ENCODE results near the gene GSN. TPM values are rescaled to one million over a fixed set of nuclear protein-coding genes. Genes with fewer than 3 reads are reported as not detected.
A peak's percentile ranks its signal among the peaks of the same experiment; 100 is the strongest.

The GSN gene
- total and polyA plus RNA-seq, 11 donors: 379 to 2,088 (median 689) TPM

DNA sequence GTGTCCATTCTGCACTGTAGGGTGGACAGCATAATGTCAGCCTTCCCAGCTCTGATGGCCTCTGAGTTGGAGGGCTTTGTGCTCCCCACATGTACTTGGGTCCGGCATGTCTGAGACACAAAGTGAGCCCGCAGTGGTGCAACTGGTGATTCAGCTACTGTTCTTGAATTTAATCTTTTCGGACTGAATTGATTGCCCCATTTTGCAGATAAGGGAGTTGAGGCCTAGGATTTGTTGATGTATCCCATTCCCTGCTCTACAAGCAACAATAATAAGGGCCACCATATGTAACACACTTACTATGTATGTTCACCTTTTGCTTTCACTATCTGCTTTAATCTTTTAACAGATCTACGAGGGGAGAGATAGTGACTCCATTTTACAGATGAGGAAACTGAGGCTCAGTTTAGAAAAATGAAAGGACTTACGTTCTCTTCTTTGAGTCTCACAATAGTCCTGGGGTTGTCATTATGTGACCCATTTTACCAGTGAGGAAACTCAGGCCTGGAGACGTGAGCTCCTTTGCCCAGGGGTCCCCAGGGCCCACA is 4.5 kb downstream of the GSN start:
- H3K36me3 ChIP-seq: peaks cover 0 to 7% (median 0%) of the 10 kb centered on the region in 9 donors
- TF ChIP-seq POLR2A (IDR thresholded peaks at IDR 0.05): no peak
- TF ChIP-seq, protein P1, sequence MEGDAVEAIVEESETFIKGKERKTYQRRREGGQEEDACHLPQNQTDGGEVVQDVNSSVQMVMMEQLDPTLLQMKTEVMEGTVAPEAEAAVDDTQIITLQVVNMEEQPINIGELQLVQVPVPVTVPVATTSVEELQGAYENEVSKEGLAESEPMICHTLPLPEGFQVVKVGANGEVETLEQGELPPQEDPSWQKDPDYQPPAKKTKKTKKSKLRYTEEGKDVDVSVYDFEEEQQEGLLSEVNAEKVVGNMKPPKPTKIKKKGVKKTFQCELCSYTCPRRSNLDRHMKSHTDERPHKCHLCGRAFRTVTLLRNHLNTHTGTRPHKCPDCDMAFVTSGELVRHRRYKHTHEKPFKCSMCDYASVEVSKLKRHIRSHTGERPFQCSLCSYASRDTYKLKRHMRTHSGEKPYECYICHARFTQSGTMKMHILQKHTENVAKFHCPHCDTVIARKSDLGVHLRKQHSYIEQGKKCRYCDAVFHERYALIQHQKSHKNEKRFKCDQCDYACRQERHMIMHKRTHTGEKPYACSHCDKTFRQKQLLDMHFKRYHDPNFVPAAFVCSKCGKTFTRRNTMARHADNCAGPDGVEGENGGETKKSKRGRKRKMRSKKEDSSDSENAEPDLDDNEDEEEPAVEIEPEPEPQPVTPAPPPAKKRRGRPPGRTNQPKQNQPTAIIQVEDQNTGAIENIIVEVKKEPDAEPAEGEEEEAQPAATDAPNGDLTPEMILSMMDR (IDR thresholded peaks at IDR 0.05): no peak
- intact Hi-C loops (cut with DNase I): loop anchor here in 1 of 10 donors (10.0 kb wide), 1 partner anchor 48 kb away; no protein-coding TSS in a partner anchor
- H3K4me1 ChIP-seq: peaks cover 2 to 88% (median 57%) of the 10 kb centered on the region in 12 donors
- no peaks in the 10 kb centered on the region for H3K9me3 ChIP-seq
- ATAC-seq (no peak), DNase-seq (no peak)
- H3K27me3 ChIP-seq: no peaks in the 10 kb centered on the region
- peak overlapping the region in 5 of 12 donors; percentile 3 to 20 (median 11) for H3K4me3 ChIP-seq
- 72 to 89% (median 82%) methylated on average over 6 of the region's 6 CpGs for WGBS, 4 donors
- peak overlapping the region; percentile 34 to 96 (median 82) for H3K27ac ChIP-seq

GRCh38 chr9:121273064-121273775 is 5.3 kb downstream of the GSN start:
- H3K36me3 ChIP-seq: peaks cover 0 to 7% (median 0%) of the 10 kb centered on the region in 9 donors
- ATAC-seq (no peak), DNase-seq (no peak)
- H3K4me3 ChIP-seq: no peak overlapping the region
- intact Hi-C loops (cut with DNase I): loop anchor here in 1 of 10 donors (10.0 kb wide), 1 partner anchor 48 kb away; no protein-coding TSS in a partner anchor
- TF ChIP-seq, protein P1 (IDR thresholded peaks at IDR 0.05): no peak
- TF ChIP-seq POLR2A (IDR thresholded peaks at IDR 0.05): no peak
- H3K27ac ChIP-seq: peak overlapping the region in 10 of 12 donors; percentile 67 to 96 (median 88)
- no peaks in the 10 kb centered on the region for H3K9me3 ChIP-seq
- 74 to 89% (median 82%) methylated on average over 4 of the region's 4 CpGs for WGBS, 4 donors
- H3K27me3 ChIP-seq: no peaks in the 10 kb centered on the region
- H3K4me1 ChIP-seq: peaks cover 3 to 92% (median 61%) of the 10 kb centered on the region in 12 donors

GRCh38 chr9:121274851-121275250 is 6.9 kb downstream of the GSN start:
- no peak for ATAC-seq
- Histone ChIP-seq H3K9me3 (no peaks in the 10 kb centered on the region), H3K4me3 (no peak overlapping the region), H3K27ac (peak overlapping the region in 1 of 12 donors; percentile 96), H3K36me3 (peaks cover 0 to 7% (median 0%) of the 10 kb centered on the region in 9 donors), H3K27me3 (no peaks in the 10 kb centered on the region), H3K4me1 (peaks cover 15 to 96% (median 64%) of the 10 kb centered on the region in 12 donors)
- TF ChIP-seq, protein P1 (IDR thresholded peaks at IDR 0.05): no peak
- TF ChIP-seq POLR2A (IDR thresholded peaks at IDR 0.05): no peak
- DNase-seq: no peak
- intact Hi-C loops (cut with DNase I): loop anchor here in 5 of 10 donors (5.0 to 10.0 kb wide), 7 partner anchors 37 to 102 kb away; partner anchors contain the start of gene STOM (in 2 of the 5)
- 75 to 85% (median 81%) methylated on average over 4 of the region's 4 CpGs for WGBS, 4 donors

Data from heart left ventricle (tissue), 16 donors.